DND-41 (cell line): ENCODE results near the gene MFSD6.

Experiments used
- ATAC-seq: fragments of 200-7000 bp; cut with Tn5 transposase; 3 replicates; pipeline ENCODE4 v1.9.1; 2021; ENCODE audit warnings: low read depth; ENCODE audit not compliant: insufficient read depth
- DNase-seq: peaks from one replicate; pipeline ENCODE4 v3.0.0-alpha.2; 2020
- H2AFZ ChIP-seq: 2 replicates; pipeline ENCODE4 v1.6.0; 2012; ENCODE audit warnings: low read depth, low read length
- H3K27ac ChIP-seq: 2 replicates; pipeline ENCODE4 v1.5.1; 2012; ENCODE audit warnings: low read length, inconsistent platforms
- H3K27me3 ChIP-seq: fragments of 200-600 bp; sonication (generic); 2 replicates; pipeline ENCODE4 v1.6.0; 2012; ENCODE audit warnings: low read length, mild to moderate bottlenecking, inconsistent platforms; ENCODE audit not compliant: insufficient read depth, poor library complexity
- H3K36me3 ChIP-seq: 2 replicates; pipeline ENCODE4 v1.5.1; 2012; ENCODE audit warnings: low read length, inconsistent platforms; ENCODE audit not compliant: insufficient read depth
- H3K4me1 ChIP-seq: 2 replicates; pipeline ENCODE4 v1.5.1; 2012; ENCODE audit warnings: mild to moderate bottlenecking, low read length; ENCODE audit not compliant: insufficient read depth
- H3K4me2 ChIP-seq: 2 replicates; pipeline ENCODE4 v1.6.0; 2012; ENCODE audit warnings: mild to moderate bottlenecking, moderate library complexity, low read length, inconsistent platforms; ENCODE audit not compliant: insufficient read depth
- H3K4me3 ChIP-seq, 2 experiments: fragments of 200-600 bp in 1 of 2; shearing (Covaris generic) in 1 of 2; 2 replicates each; pipeline ENCODE4 v1.5.1; 2012 to 2016; ENCODE audit warnings: inconsistent platforms in 2 of 2, low read length in 2 of 2, mild to moderate bottlenecking in 2 of 2, low read depth in 1 of 2, moderate library complexity in 1 of 2
- H3K79me2 ChIP-seq: 2 replicates; pipeline ENCODE4 v1.6.0; 2012; ENCODE audit warnings: low read length, inconsistent platforms; ENCODE audit not compliant: insufficient read depth
- H3K9ac ChIP-seq: 2 replicates; pipeline ENCODE4 v1.6.0; 2012; ENCODE audit warnings: low read depth, mild to moderate bottlenecking, inconsistent platforms, low read length, moderate library complexity
- H3K9me3 ChIP-seq: 2 replicates; pipeline ENCODE4 v1.5.1; 2012; ENCODE audit warnings: low read length, moderate library complexity, mild to moderate bottlenecking, inconsistent platforms; ENCODE audit not compliant: insufficient read depth, severe bottlenecking
- H4K20me1 ChIP-seq: 2 replicates; pipeline ENCODE4 v1.6.0; 2012; ENCODE audit warnings: low read length; ENCODE audit not compliant: insufficient read depth
- EZH2 ChIP-seq: IDR thresholded peaks from 3 replicates; pipeline ENCODE4 v1.6.1; 2012; ENCODE audit warnings: borderline replicate concordance, low read depth, mild to moderate bottlenecking, moderate library complexity, low read length, inconsistent platforms; ENCODE audit not compliant: severe bottlenecking
- TF ChIP-seq, protein P1 (sequence below): IDR thresholded peaks from 2 replicates; pipeline ENCODE4 v1.5.1; 2012; ENCODE audit warnings: borderline replicate concordance, low read length, moderate library complexity, mild to moderate bottlenecking; ENCODE audit not compliant: poor library complexity, severe bottlenecking; ENCODE audit errors: extremely low read depth

Gene MFSD6

DNA sequence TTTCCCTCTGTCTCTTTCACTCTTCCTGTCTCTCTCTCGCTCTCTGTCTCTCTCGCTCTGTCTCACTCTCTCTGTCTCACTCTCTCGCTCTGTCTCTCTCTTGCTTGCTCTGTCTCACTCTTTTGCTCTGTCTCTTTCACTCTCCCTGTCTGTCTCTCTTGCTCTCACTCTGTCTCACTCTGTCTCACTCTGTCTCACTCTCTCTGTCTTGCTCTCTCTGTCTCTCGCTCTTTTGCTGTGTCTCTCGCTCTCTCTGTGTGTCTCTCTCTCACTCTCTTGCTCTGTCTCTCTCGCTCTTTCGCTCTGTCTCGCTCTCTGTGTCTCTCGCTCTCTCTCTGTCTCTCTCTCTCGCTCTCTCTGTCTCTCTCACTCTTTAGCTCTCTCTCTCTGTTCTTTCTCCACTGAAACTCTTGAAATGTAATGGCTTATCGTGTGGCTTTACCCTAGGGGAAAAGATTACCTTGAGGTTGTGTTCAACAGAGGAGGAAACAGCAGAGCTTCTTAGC is 41.9 kb upstream of the MFSD6 start:
- Histone ChIP-seq H3K27ac (no peak overlapping the region), H2AFZ (no peak overlapping the region), H3K4me2 (no peak overlapping the region), H3K36me3 (no peaks in the 10 kb centered on the region), H3K79me2 (no peaks in the 10 kb centered on the region), H3K27me3 (no peaks in the 10 kb centered on the region), H4K20me1 (no peaks in the 10 kb centered on the region), H3K4me3 (no peak overlapping the region), H3K9ac (no peak overlapping the region), H3K4me1 (no peaks in the 10 kb centered on the region), H3K9me3 (no peaks in the 10 kb centered on the region)
- TF ChIP-seq, protein P1, sequence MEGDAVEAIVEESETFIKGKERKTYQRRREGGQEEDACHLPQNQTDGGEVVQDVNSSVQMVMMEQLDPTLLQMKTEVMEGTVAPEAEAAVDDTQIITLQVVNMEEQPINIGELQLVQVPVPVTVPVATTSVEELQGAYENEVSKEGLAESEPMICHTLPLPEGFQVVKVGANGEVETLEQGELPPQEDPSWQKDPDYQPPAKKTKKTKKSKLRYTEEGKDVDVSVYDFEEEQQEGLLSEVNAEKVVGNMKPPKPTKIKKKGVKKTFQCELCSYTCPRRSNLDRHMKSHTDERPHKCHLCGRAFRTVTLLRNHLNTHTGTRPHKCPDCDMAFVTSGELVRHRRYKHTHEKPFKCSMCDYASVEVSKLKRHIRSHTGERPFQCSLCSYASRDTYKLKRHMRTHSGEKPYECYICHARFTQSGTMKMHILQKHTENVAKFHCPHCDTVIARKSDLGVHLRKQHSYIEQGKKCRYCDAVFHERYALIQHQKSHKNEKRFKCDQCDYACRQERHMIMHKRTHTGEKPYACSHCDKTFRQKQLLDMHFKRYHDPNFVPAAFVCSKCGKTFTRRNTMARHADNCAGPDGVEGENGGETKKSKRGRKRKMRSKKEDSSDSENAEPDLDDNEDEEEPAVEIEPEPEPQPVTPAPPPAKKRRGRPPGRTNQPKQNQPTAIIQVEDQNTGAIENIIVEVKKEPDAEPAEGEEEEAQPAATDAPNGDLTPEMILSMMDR = no peak
- TF ChIP-seq EZH2 = no peak
- ATAC-seq = no peak
- no peak for DNase-seq

DNA sequence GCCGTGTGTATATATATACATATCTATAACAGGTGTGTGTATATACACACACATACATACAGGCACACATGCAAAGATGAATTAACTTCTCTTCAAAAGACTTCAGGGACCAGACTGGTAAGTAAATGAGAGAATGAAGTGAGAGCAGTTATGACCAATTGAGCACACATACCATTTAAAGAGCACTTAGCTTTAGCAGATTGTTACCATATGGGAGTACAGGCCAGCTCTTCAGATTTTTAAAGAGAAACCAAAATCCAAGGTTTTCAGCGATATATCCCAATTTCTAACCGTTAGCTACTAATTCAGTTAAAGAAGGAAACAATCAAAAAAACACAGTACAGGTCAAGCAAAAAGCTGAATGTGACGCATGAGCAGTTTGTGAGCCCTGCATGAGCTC is 41.1 kb upstream of the MFSD6 start:
- Histone ChIP-seq H3K27ac (no peak overlapping the region), H3K4me1 (0 out of 2 replicates have a peak, but pooled peaks cover under 1% of the 10 kb centered on the region), H4K20me1 (no peaks in the 10 kb centered on the region), H3K79me2 (no peaks in the 10 kb centered on the region), H3K9ac (no peak overlapping the region), H3K36me3 (no peaks in the 10 kb centered on the region), H3K4me3 (no peak overlapping the region), H2AFZ (no peak overlapping the region), H3K4me2 (no peak overlapping the region), H3K9me3 (no peaks in the 10 kb centered on the region), H3K27me3 (no peaks in the 10 kb centered on the region)
- ATAC-seq (no peak), DNase-seq (no peak)
- TF ChIP-seq, protein P1 = no peak
- TF ChIP-seq EZH2 = no peak

DNA sequence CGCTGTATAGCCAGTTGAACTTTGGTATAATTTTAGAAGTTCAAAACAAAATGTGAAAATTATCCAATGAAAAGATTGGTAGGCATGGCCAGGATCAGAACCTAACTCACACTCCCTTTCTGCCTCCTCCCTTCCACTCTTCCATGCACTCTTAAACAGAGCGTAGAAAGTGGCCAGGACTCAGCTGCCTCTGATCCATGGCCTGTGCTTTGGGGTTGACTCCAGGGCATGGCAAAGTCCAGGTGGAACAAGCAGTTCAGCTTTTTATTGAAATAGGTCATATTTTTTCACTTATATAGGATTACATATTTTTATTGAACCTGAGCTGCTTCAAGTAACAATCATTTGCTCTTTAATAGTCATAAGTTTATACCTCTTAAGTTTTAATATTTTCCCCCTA is 38.5 kb upstream of the MFSD6 start:
- 0 out of 2 replicates have a peak, but pooled peaks cover 3% of the 10 kb centered on the region for H3K4me1 ChIP-seq
- ATAC-seq (no peak), DNase-seq (no peak)
- H3K27me3 ChIP-seq = no peaks in the 10 kb centered on the region
- H2AFZ ChIP-seq = no peak overlapping the region
- no peak overlapping the region for H3K4me3 ChIP-seq
- H3K36me3 ChIP-seq = no peaks in the 10 kb centered on the region
- TF ChIP-seq EZH2 = no peak
- TF ChIP-seq, protein P1 = no peak
- H3K9me3 ChIP-seq = no peaks in the 10 kb centered on the region
- no peak overlapping the region for H3K9ac ChIP-seq
- no peak overlapping the region for H3K27ac ChIP-seq
- no peaks in the 10 kb centered on the region for H3K79me2 ChIP-seq
- H3K4me2 ChIP-seq = no peak overlapping the region
- H4K20me1 ChIP-seq = no peaks in the 10 kb centered on the region

DNA sequence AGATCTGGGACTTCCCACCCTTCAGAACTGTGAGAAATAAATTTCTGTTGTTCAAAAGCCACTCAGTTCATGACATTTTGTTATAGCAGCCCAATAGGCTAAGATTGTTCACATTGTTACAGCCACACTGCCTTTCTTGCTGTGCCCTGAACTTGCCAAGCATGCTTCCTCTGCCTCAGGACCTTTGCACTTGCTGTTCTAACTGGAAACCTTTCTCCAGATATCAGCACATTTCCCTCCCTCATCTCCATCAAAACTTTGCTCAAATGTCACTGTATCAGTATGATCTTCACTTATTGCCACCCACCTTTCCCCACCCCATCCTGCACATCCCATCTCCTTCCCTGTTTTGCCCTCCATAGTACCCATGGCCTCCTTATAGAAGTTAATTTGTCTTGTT is 32.1 kb upstream of the MFSD6 start:
- no peaks in the 10 kb centered on the region for H3K27me3 ChIP-seq
- ATAC-seq = no peak
- no peaks in the 10 kb centered on the region for H3K79me2 ChIP-seq
- DNase-seq = no peak
- no peaks in the 10 kb centered on the region for H3K9me3 ChIP-seq
- no peak for TF ChIP-seq EZH2
- TF ChIP-seq, protein P1 = no peak
- no peaks in the 10 kb centered on the region for H4K20me1 ChIP-seq
- no peak overlapping the region for H3K4me3 ChIP-seq
- H3K9ac ChIP-seq = no peak overlapping the region
- no peak overlapping the region for H2AFZ ChIP-seq
- H3K4me2 ChIP-seq = no peak overlapping the region
- no peak overlapping the region for H3K27ac ChIP-seq
- H3K36me3 ChIP-seq = no peaks in the 10 kb centered on the region
- 0 out of 2 replicates have a peak, but pooled peaks cover 3% of the 10 kb centered on the region for H3K4me1 ChIP-seq
